Measurements from ENCODE around the gene WBP1.
"Not testable (repeated sequence)": the region's sequence is repeated elsewhere in the genome, so short reads cannot be mapped to it uniquely, and the experiment has no call there.

WBP1 gene

GRCh38 chr2:74458132-74458937 is at the start of gene WBP1:
Gene WBP1, plus strand, starts transcription at chr2:74458438. Its CDS starts 165 bp downstream, at chr2:74458603.
- peak; percentile 99 for FAIRE-seq

GRCh38 chr2:74413001-74413698 is 45.1 kb upstream of the WBP1 start:
- no peak for FAIRE-seq

- FAIRE-seq: no peak
Observed at GRCh38 chr2:74414441-74414840, 43.8 kb upstream of the WBP1 start.

- FAIRE-seq: no peak
Observed at GRCh38 chr2:74414881-74415761, 43.1 kb upstream of the WBP1 start.

- FAIRE-seq: no peak
Observed at GRCh38 chr2:74415762-74416395, 42.4 kb upstream of the WBP1 start.

- FAIRE-seq: no peak
Observed at GRCh38 chr2:74416778-74417177, 41.5 kb upstream of the WBP1 start.

- no peak for FAIRE-seq
Observed at GRCh38 chr2:74417197-74417596, 41.0 kb upstream of the WBP1 start.

GRCh38 chr2:74417763-74418162 is 40.5 kb upstream of the WBP1 start:
- FAIRE-seq: no peak

GRCh38 chr2:74418312-74418711 is 39.9 kb upstream of the WBP1 start:
- no peak for FAIRE-seq

GRCh38 chr2:74419345-74419744 is 38.9 kb upstream of the WBP1 start:
- no peak for FAIRE-seq

- FAIRE-seq: no peak
Observed at GRCh38 chr2:74420006-74420405, 38.2 kb upstream of the WBP1 start.

- not testable (repeated sequence) for FAIRE-seq
Observed at GRCh38 chr2:74420443-74421103, 37.7 kb upstream of the WBP1 start.

- no peak for FAIRE-seq
Observed at GRCh38 chr2:74421221-74421870, 36.9 kb upstream of the WBP1 start, which contains the start of the genes C2orf81 and WDR54. Gene C2orf81, minus strand, starts transcription at chr2:74421619. Its CDS starts 59 bp downstream, at chr2:74421560. Gene WDR54, plus strand, starts transcription at chr2:74421730. Its CDS starts 424 bp downstream, at chr2:74422154.

GRCh38 chr2:74423231-74424095 is 34.8 kb upstream of the WBP1 start:
- FAIRE-seq: no peak

GRCh38 chr2:74424139-74424992 is 33.9 kb upstream of the WBP1 start:
- no peak for FAIRE-seq

- no peak for FAIRE-seq
Observed at GRCh38 chr2:74424995-74425406, 33.2 kb upstream of the WBP1 start.

GRCh38 chr2:74425523-74425922 is 32.7 kb upstream of the WBP1 start:
- no peak for FAIRE-seq

GRCh38 chr2:74426181-74426758 is 32.0 kb upstream of the WBP1 start:
- no peak for FAIRE-seq

GRCh38 chr2:74427551-74427950 is 30.7 kb upstream of the WBP1 start:
- FAIRE-seq: no peak
